Mucosa of descending colon (tissue), 3 donors: ENCODE results near the gene ACTN2. TPM values are rescaled to one million over a fixed set of nuclear protein-coding genes. Genes with fewer than 3 reads are reported as not detected.

Experiments
- ATAC-seq: fragments of 200-7000 bp; cut with Tn5 transposase; one replicate; pipeline ENCODE4 v1.9.1; 2020; ENCODE audit warnings: mild to moderate bottlenecking, moderate library complexity
- DNase-seq, 3 donors: peaks; one replicate each; pipeline ENCODE4 v3.0.0-alpha.2; 2020
- H3K36me3 ChIP-seq: fragments of 200-600 bp; one replicate; pipeline ENCODE4 v1.8.0; 2021; ENCODE audit warnings: low read depth, mild to moderate bottlenecking
- H3K4me1 ChIP-seq: fragments of 200-600 bp; one replicate; pipeline ENCODE4 v1.8.0; 2021; ENCODE audit warnings: low read depth, mild to moderate bottlenecking
- H3K4me3 ChIP-seq: fragments of 200-600 bp; one replicate; pipeline ENCODE4 v1.8.0; 2021; ENCODE audit warnings: mild to moderate bottlenecking
- H3K9me3 ChIP-seq: fragments of 200-600 bp; one replicate; pipeline ENCODE4 v1.8.0; 2021; ENCODE audit warnings: mild to moderate bottlenecking
- intact Hi-C, 2 donors: fragments of 100-400 bp; cut with DNase I in 1 of 2; cut with micrococcal nuclease in 1 of 2; formaldehyde crosslinking; loops; one replicate each; pipeline versions ENCODE4 v1.11.0 to v1.11.1; 2022; cut with DNase I, micrococcal nuclease
- total RNA-seq, 3 donors: library from RNA; stranded (reverse); fragmentation: NEBNext Ultra II Directional in 2 of 3; extraction: Animal tissue kit (Norgen Biotek cat#: 25700) in 2 of 3; gene quantifications; one replicate each; pipeline versions ENCODE4 v1.2.1 to v1.2.4, GENCODE V29; 2021 to 2023
- TF ChIP-seq, protein P1 (sequence below): fragments of 200-600 bp; IDR thresholded peaks from one replicate; pipeline ENCODE4 v1.8.0; 2022; ENCODE audit warnings: antibody characterized with exemption, mild to moderate bottlenecking
- donor health status: DM: no; HTN: no; CAD: no; lungs with moderate emphysema.
- donor health status: DM: no; HTN: no; CAD: no.
- donor health status: DM: no; HTN: yes; CAD: no.

ACTN2 gene
- total RNA-seq, 3 donors from 2014 or later, result 0.35 to 1.3 (median 0.60) TPM

DNA sequence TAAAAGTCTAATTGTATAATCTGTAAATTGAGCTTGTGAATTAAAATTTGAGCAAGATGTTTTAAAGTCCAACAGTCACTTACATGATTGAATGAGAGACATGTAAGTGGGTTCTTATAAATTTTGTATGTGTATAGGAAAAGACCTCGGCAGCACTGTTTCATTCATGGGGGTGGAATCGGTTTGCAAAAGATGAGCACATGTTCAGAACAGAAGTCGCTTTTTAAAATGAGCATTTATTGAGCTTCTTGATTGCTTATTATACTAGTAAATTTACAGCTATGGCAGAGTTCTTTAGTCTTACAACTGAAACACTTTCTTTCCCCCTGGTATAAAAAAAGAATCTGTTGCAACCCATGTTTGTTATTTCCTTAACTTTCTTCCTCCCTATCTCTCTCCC, 33.9 kb downstream of the ACTN2 start:
- intact Hi-C loops, result no loop called here
- H3K9me3 ChIP-seq, result no peaks in the 10 kb centered on the region
- H3K4me1 ChIP-seq, result no peaks in the 10 kb centered on the region
- no peak for DNase-seq
- no peak overlapping the region for H3K4me3 ChIP-seq
- ATAC-seq, result no peak
- TF ChIP-seq, protein P1, sequence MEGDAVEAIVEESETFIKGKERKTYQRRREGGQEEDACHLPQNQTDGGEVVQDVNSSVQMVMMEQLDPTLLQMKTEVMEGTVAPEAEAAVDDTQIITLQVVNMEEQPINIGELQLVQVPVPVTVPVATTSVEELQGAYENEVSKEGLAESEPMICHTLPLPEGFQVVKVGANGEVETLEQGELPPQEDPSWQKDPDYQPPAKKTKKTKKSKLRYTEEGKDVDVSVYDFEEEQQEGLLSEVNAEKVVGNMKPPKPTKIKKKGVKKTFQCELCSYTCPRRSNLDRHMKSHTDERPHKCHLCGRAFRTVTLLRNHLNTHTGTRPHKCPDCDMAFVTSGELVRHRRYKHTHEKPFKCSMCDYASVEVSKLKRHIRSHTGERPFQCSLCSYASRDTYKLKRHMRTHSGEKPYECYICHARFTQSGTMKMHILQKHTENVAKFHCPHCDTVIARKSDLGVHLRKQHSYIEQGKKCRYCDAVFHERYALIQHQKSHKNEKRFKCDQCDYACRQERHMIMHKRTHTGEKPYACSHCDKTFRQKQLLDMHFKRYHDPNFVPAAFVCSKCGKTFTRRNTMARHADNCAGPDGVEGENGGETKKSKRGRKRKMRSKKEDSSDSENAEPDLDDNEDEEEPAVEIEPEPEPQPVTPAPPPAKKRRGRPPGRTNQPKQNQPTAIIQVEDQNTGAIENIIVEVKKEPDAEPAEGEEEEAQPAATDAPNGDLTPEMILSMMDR, result no peak
- no peaks in the 10 kb centered on the region for H3K36me3 ChIP-seq

DNA sequence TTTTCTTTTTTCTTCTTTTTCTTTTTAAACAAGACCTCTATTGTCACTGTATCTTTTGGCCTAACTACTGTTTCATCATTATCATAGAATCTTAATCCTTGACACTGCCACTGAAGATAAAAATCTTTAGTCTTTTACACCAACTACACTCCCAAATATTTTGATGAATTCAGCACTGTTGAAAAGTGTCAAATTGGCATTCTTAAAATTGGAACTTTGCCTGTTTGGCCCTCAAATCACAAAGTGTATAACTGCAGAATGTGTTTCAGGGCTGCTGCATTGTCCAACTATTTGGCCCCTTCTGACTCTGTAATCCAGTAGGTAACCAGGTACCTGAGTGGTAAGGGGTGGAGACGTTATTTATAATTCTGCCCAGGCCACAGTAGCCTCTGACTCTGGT, 34.3 kb downstream of the ACTN2 start:
- ATAC-seq (no peak), DNase-seq (no peak)
- Histone ChIP-seq H3K4me1 (no peaks in the 10 kb centered on the region), H3K36me3 (no peaks in the 10 kb centered on the region), H3K4me3 (no peak overlapping the region), H3K9me3 (no peaks in the 10 kb centered on the region)
- intact Hi-C loops, result no loop called here
- TF ChIP-seq, protein P1, result no peak

DNA sequence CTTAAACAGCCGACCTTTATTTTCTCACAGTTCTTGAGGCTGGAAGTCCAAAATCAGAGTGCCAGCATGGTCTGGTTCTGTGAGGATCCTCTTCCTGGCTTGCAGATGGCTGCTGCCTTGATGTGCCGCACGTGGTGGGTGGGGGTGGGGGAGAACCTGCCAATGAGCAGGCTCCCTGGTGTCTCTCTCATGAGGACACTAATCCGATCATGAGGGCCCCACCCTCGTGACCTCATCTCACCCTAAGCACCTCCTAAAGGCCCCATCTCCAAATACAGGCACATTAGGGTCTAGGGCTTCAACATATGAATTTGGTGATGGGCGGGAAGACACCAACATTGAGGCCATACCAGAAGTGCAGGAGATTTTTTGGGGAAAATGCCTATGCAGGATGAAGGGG, 37.8 kb downstream of the ACTN2 start:
- Histone ChIP-seq H3K4me1 (no peaks in the 10 kb centered on the region), H3K36me3 (no peaks in the 10 kb centered on the region), H3K4me3 (no peak overlapping the region), H3K9me3 (no peaks in the 10 kb centered on the region)
- DNase-seq, result no peak
- TF ChIP-seq, protein P1, result no peak
- intact Hi-C loops, result no loop called here
- ATAC-seq, result no peak

DNA sequence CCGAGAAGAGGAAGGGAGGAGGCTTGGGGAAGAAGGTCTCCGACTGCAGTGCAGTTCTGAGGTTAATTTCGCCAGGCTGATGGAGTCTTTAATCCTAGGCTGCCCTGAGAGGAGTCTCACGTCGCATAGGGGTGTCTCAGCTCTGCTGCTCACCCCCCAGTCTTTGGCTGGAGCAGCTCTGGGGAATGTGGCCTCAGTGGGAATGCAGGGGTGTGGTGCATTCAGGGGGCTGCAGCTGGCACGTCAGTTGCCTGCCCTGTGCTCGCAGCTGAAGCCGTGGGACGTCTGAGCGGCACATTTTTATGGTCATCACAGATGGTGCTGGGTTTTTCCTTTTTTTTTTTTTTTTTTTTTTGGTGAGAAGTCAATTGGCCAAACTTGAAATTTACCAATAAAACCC, 38.2 kb downstream of the ACTN2 start:
- Histone ChIP-seq H3K4me3 (no peak overlapping the region), H3K36me3 (no peaks in the 10 kb centered on the region), H3K9me3 (no peaks in the 10 kb centered on the region), H3K4me1 (no peaks in the 10 kb centered on the region)
- intact Hi-C loops, result no loop called here
- DNase-seq (no peak), ATAC-seq (no peak)
- TF ChIP-seq, protein P1, result no peak

DNA sequence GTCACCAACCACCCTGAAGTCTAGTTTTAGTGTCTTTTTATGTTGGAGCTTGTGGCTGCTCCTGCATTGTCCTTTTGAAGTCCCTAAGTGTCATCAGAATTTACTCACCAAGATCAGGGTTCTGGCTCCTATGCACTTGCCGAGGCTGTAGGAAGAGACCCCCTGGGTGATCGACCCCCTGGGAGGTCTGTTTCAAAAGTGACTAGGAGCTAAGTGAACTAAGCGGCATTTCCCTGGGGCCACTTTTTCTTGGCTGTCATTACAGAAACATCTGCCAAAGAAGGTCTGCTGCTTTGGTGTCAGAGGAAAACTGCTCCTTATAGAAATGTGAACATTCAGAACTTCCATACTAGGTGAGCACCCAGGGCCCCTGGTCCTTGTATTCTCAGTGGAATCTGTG, 39.4 kb downstream of the ACTN2 start:
- intact Hi-C loops, result no loop called here
- no peak overlapping the region for H3K4me3 ChIP-seq
- H3K36me3 ChIP-seq, result no peaks in the 10 kb centered on the region
- no peaks in the 10 kb centered on the region for H3K9me3 ChIP-seq
- TF ChIP-seq, protein P1, result no peak
- no peaks in the 10 kb centered on the region for H3K4me1 ChIP-seq
- DNase-seq (no peak), ATAC-seq (no peak)

DNA sequence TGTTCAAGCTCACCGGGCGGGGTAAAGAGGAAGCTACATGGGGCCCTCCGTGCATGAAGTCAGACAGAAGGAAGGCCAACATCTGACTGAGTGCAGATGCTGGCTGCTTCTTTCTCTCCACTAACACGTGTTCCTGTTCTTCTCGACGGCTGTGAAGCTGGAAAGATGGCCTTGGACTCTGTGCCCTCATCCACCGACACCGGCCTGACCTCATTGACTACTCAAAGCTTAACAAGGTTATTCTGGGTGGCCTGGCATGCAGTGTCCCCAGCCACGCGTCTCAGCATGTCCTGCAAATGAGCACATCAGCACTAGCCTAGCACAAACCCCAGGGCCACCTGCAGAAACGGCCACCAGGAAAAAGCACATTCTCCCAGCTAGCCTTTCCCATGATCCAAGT, 41.2 kb downstream of the ACTN2 start:
- Histone ChIP-seq H3K36me3 (no peaks in the 10 kb centered on the region), H3K9me3 (no peaks in the 10 kb centered on the region), H3K4me1 (no peaks in the 10 kb centered on the region), H3K4me3 (no peak overlapping the region)
- ATAC-seq (no peak), DNase-seq (no peak)
- intact Hi-C loops, result no loop called here
- TF ChIP-seq, protein P1, result no peak
